Gastrocnemius medialis (tissue), 4 donors: ENCODE measurements around the gene SSBP2. TPM values are rescaled to one million over a fixed set of nuclear protein-coding genes. Genes with fewer than 3 reads are reported as not detected.
A peak's percentile ranks its signal among the peaks of the same experiment; 100 is the strongest.

Experiments
- ATAC-seq, 2 donors: fragments of 150-250 bp; one replicate each; pipeline ENCODE4 v1.9.1; 2016
- DNase-seq, 2 donors: peaks; one replicate each; pipeline ENCODE4 v3.0.0-alpha.2; 2019
- H3K27ac ChIP-seq, 4 donors: fragments of 200-600 bp; sonication (generic); 1 replicate in 1 of 4; 2 replicates in 3 of 4; pipeline ENCODE4 v1.5.1; 2016 to 2018; ENCODE audit warnings: mild to moderate bottlenecking in 2 of 4, moderate library complexity in 1 of 4
- H3K27me3 ChIP-seq, 3 donors: fragments of 200-600 bp; sonication (generic) in 2 of 3; 1 replicate in 1 of 3; 2 replicates in 2 of 3; pipeline versions ENCODE4 v1.5.1 to v1.6.0; 2016 to 2019; ENCODE audit warnings: mild to moderate bottlenecking in 1 of 3, moderate library complexity in 1 of 3
- H3K36me3 ChIP-seq, 2 donors: fragments of 200-600 bp; sonication (generic) in 1 of 2; one replicate each; pipeline ENCODE4 v1.5.1; 2017 to 2018
- H3K4me1 ChIP-seq, 2 donors: fragments of 200-600 bp; sonication (generic) in 1 of 2; one replicate each; pipeline ENCODE4 v1.5.1; 2016 to 2017; ENCODE audit warnings: mild to moderate bottlenecking in 2 of 2
- H3K4me3 ChIP-seq, 4 donors: fragments of 200-600 bp; sonication (generic) in 3 of 4; 1 replicate in 1 of 4; 2 replicates in 3 of 4; pipeline ENCODE4 v1.5.1; 2016 to 2019; ENCODE audit warnings: mild to moderate bottlenecking in 2 of 4
- H3K9me3 ChIP-seq, 3 donors: fragments of 200-600 bp; sonication (generic) in 2 of 3; 1 replicate in 1 of 3; 2 replicates in 2 of 3; pipeline ENCODE4 v1.5.1; 2016 to 2019
- POLR2A ChIP-seq, 2 donors: fragments of 450-650 bp; IDR thresholded peaks; one replicate each; pipeline ENCODE4 v1.6.1; 2017; ENCODE audit warnings: antibody characterized with exemption in 2 of 2, mild to moderate bottlenecking in 2 of 2, moderate library complexity in 2 of 2
- in situ Hi-C, 4 donors: fragments of 200-750 bp; cut with MboI; loops; one replicate each; pipeline versions ENCODE4 v1.15.0 to v1.8.0; 2017; ENCODE audit warnings: low sequenced_read_pairs in 4 of 4
- intact Hi-C: fragments of 100-400 bp; cut with DNase I; formaldehyde crosslinking; loops from one replicate; pipeline ENCODE4 v1.15.1; 2023; ENCODE audit warnings: low total_unique reads
- total RNA-seq, 4 donors: library from RNA; depleted of rRNA; stranded (reverse); fragments of >200 nt; gene quantifications; one replicate each; pipeline versions ENCODE4 v1.1.0 to v1.2.3, GENCODE V29; 2016
- TF ChIP-seq, protein P1 (sequence below), 5 experiments: fragments of 450-650 bp in 3 of 5; fragments of 200-600 bp in 2 of 5; sonication (generic) in 2 of 5; IDR thresholded peaks in 4 of 5; conservative IDR thresholded peaks in 1 of 5; 1 replicate in 4 of 5; 2 replicates in 1 of 5; pipeline ENCODE4 v1.5.1; 2016 to 2019; ENCODE audit warnings: antibody characterized with exemption in 5 of 5, mild to moderate bottlenecking in 3 of 5, moderate library complexity in 3 of 5

SSBP2 gene
- total RNA-seq, 4 donors from 2014 or later, result 30.4 to 66.5 (median 40.5) TPM

- Histone ChIP-seq H3K27ac (no peak overlapping the region), H3K4me3 (no peak overlapping the region), H3K27me3 (no peaks in the 10 kb centered on the region), H3K9me3 (no peaks in the 10 kb centered on the region), H3K4me1 (peaks cover 0 to 5% of the 10 kb centered on the region in 2 donors), H3K36me3 (no peaks in the 10 kb centered on the region)
- in situ Hi-C loops (loop anchor here in 1 of 4 donors (25.0 kb wide), 1 partner anchor 395 kb away; no protein-coding TSS in a partner anchor), intact Hi-C loops (no loop called here)
- TF ChIP-seq, protein P1, sequence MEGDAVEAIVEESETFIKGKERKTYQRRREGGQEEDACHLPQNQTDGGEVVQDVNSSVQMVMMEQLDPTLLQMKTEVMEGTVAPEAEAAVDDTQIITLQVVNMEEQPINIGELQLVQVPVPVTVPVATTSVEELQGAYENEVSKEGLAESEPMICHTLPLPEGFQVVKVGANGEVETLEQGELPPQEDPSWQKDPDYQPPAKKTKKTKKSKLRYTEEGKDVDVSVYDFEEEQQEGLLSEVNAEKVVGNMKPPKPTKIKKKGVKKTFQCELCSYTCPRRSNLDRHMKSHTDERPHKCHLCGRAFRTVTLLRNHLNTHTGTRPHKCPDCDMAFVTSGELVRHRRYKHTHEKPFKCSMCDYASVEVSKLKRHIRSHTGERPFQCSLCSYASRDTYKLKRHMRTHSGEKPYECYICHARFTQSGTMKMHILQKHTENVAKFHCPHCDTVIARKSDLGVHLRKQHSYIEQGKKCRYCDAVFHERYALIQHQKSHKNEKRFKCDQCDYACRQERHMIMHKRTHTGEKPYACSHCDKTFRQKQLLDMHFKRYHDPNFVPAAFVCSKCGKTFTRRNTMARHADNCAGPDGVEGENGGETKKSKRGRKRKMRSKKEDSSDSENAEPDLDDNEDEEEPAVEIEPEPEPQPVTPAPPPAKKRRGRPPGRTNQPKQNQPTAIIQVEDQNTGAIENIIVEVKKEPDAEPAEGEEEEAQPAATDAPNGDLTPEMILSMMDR (IDR thresholded peaks at IDR 0.05 in 4 of 5, conservative IDR thresholded peaks at IDR 0.05 in 1 of 5), result no peak
- TF ChIP-seq POLR2A (IDR thresholded peaks at IDR 0.05), result no peak
- no peak for ATAC-seq
- DNase-seq, result no peak
These were observed 16.2 kb upstream of the SSBP2 start for GRCh38 chr5:81767097-81767496.

DNA sequence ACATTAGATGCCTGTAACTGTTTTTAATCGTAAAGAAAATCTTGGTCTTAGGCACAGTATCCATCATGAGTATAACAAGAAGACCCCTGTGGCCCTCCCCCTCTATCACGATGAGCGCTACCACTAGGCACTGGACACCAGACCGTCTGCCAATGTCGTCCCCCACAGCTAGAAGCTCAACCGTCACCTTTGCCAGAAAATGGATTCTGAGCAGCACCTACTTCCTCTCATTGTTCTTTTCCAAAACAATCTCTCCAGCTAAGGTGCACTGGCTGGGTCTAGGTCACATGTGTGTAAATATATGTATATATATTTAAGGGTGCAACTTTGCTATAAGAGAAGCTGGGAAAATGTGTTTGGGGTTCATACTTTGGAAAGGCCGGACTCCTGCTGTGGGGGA, 15.7 kb upstream of the SSBP2 start:
- H3K4me1 ChIP-seq, result peaks cover 0 to 5% of the 10 kb centered on the region in 2 donors
- H3K36me3 ChIP-seq, result no peaks in the 10 kb centered on the region
- no peaks in the 10 kb centered on the region for H3K27me3 ChIP-seq
- H3K9me3 ChIP-seq, result no peaks in the 10 kb centered on the region
- in situ Hi-C loops (loop anchor here in 1 of 4 donors (25.0 kb wide), 1 partner anchor 396 kb away; no protein-coding TSS in a partner anchor), intact Hi-C loops (no loop called here)
- ATAC-seq (no peak), DNase-seq (no peak)
- no peak overlapping the region for H3K27ac ChIP-seq
- H3K4me3 ChIP-seq, result no peak overlapping the region
- TF ChIP-seq, protein P1 (IDR thresholded peaks at IDR 0.05 in 4 of 5, conservative IDR thresholded peaks at IDR 0.05 in 1 of 5), result no peak
- TF ChIP-seq POLR2A (IDR thresholded peaks at IDR 0.05), result no peak

DNA sequence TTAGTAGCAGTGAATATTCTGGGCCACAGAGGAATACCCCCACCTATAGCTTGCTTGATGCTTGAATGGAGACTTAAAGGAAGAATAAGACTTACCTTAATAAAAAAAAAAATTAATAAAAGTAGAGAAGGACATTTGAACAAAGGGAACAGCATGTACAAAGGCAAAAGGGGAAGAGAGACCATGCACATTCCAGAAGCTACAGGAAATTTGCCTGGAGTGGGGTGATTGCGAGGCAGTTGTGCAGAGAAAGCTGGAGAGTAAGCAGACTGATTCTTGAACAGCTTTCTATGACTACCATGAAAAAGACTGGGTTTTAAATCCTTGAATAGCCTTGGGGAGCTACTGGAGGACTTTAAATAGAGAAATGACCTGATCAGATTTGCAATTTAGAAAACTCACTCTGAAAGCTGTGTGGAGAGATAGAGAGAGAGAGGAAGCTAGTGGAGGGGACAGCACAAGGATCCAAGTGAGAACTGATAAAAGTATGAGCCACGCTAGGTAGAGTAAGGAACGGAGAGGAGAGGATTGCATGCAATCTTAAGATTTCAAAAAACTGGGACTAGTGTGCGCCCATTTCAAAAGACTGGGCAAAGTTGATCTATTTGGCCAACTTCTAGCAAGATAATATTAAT, 12.5 kb upstream of the SSBP2 start:
- Histone ChIP-seq H3K36me3 (no peaks in the 10 kb centered on the region), H3K4me1 (peaks cover 0 to 5% of the 10 kb centered on the region in 2 donors), H3K27me3 (no peaks in the 10 kb centered on the region), H3K9me3 (no peaks in the 10 kb centered on the region), H3K27ac (no peak overlapping the region), H3K4me3 (no peak overlapping the region)
- intact Hi-C loops, result no loop called here
- in situ Hi-C loops, result loop anchor here in 1 of 4 donors (25.0 kb wide), 1 partner anchor 399 kb away; no protein-coding TSS in a partner anchor
- no peak for DNase-seq
- ATAC-seq, result peak in 1 of 2 donors; percentile 45
- TF ChIP-seq, protein P1 (IDR thresholded peaks at IDR 0.05 in 4 of 5, conservative IDR thresholded peaks at IDR 0.05 in 1 of 5), result no peak
- no peak for TF ChIP-seq POLR2A (IDR thresholded peaks at IDR 0.05)

- in situ Hi-C loops, result loop anchor here in 1 of 4 donors (25.0 kb wide), 1 partner anchor 399 kb away; no protein-coding TSS in a partner anchor
- intact Hi-C loops, result no loop called here
These were observed 12.0 kb upstream of the SSBP2 start for GRCh38 chr5:81762853-81763252.

More at GRCh38 chr5:81762853-81763252, 12.0 kb upstream of the SSBP2 start:
- no peak for ATAC-seq
- Histone ChIP-seq H3K27me3 (no peaks in the 10 kb centered on the region), H3K4me1 (peaks cover 0 to 5% of the 10 kb centered on the region in 2 donors), H3K36me3 (no peaks in the 10 kb centered on the region), H3K9me3 (no peaks in the 10 kb centered on the region), H3K27ac (no peak overlapping the region), H3K4me3 (no peak overlapping the region)
- TF ChIP-seq, protein P1 (IDR thresholded peaks at IDR 0.05 in 4 of 5, conservative IDR thresholded peaks at IDR 0.05 in 1 of 5), result no peak
- TF ChIP-seq POLR2A (IDR thresholded peaks at IDR 0.05), result no peak
- no peak for DNase-seq
